Activated T-helper 1 cell treated with Interleukin-2 at 50 U/mL for 16 hours (primary cell): ENCODE measurements around the gene OGFRL1.
"Not testable (repeated sequence)": the region's sequence is repeated elsewhere in the genome, so short reads cannot be mapped to it uniquely, and the experiment has no call there.

Experiments
- DNase-seq: peaks from one replicate; pipeline ENCODE4 v3.0.0-alpha.2; 2020; ENCODE audit warnings: low read depth

Gene OGFRL1

GRCh38 chr6:71288228-71289038, at the start of gene OGFRL1:
OGFRL1 (plus strand) TSS chr6:71288811; CDS start chr6:71288937, 126 bp downstream.
- DNase-seq: peak; percentile 57

DNA sequence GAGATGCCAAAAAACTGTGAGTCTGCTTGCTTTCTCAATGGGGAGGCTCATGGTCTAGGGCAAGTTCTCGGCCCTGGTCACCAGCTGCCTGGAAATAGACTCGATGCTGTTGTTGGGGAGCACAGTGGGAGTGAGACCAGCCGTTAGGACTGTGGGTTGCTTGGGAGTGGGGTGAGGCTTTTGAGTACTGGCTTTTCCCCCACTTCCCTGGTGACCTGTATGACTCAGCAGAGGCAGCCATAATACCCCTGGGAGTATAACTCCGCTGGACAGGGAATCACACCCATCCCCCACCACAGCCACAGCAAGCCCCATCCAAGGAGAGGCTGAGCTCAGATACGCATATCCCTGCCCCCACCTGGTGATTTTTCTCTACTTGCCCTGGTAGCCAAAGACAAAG, 48.9 kb upstream of the OGFRL1 start:
- no peak for DNase-seq

- no peak for DNase-seq
Measured at GRCh38 chr6:71245265-71246049, 43.2 kb upstream of the OGFRL1 start.

- no peak for DNase-seq
Measured at GRCh38 chr6:71246596-71246995, 42.0 kb upstream of the OGFRL1 start.

- no peak for DNase-seq
Measured at GRCh38 chr6:71248306-71248765, 40.3 kb upstream of the OGFRL1 start.

- DNase-seq: no peak
Measured at GRCh38 chr6:71248878-71249544, 39.6 kb upstream of the OGFRL1 start.

DNA sequence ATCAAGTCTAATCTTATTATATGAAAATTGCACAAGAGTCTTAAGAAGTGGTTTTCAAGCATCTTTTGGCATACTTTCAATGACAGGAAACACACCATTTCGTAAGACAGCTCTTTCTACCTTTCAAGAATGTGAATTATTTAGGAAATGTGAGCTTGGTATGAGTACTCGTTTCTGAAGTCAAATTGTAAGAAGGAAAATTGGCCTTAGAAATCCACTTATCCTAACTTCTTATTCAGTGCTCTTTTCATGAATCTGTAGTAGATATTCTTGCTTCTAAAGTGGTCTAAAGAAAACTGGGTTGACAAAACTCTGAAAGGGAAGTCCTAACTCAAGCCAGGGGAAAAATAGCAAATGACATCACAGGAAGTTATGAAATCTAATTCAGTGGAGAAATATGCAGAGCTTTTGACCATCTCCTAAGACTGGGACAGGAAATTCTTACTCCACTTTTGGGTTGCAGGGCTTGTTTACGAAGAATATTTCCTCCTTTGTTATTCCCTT, 38.5 kb upstream of the OGFRL1 start:
- DNase-seq: no peak

- no peak for DNase-seq
Measured at GRCh38 chr6:71252410-71252809, 36.2 kb upstream of the OGFRL1 start.

- no peak for DNase-seq
Measured at GRCh38 chr6:71252960-71253359, 35.7 kb upstream of the OGFRL1 start.

GRCh38 chr6:71254323-71254722, 34.3 kb upstream of the OGFRL1 start:
- DNase-seq: no peak

DNA sequence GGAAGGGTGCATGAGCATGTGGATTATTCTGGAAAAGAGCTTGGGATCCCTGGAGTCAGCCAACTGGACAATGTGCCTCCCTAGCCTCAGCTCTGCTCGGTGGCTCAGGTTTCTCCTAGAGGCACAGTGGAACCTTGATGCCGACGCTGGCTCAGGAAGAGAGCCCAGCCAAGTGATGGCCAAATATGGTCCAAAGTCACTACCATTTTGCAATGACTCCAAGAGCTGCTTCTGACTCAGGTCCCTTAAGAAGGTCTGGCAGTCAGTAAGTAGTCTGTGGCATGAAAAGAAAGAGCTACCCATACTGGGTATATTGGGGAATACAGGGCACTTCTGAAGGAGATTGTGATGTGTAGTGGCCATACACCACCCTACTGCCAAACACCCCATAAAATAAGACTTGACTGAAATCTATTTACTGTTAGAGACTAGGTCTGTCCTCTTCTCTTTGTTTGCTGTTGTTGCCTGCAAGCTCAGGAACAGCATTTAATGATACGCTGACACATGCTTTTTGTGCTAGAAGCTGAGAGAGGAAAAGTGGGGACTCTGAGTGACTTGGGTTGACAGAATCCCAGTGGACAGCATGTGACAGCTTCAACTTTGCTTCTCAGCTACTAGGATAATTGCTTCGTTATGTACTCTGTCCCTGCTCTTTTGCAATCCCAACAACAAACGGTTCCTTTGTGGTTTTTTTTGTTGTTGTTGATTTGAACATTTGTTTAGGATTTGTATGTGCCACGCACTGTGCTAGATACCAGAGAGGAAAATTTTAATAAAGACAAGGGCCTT, 30.3 kb upstream of the OGFRL1 start:
- no peak for DNase-seq

DNA sequence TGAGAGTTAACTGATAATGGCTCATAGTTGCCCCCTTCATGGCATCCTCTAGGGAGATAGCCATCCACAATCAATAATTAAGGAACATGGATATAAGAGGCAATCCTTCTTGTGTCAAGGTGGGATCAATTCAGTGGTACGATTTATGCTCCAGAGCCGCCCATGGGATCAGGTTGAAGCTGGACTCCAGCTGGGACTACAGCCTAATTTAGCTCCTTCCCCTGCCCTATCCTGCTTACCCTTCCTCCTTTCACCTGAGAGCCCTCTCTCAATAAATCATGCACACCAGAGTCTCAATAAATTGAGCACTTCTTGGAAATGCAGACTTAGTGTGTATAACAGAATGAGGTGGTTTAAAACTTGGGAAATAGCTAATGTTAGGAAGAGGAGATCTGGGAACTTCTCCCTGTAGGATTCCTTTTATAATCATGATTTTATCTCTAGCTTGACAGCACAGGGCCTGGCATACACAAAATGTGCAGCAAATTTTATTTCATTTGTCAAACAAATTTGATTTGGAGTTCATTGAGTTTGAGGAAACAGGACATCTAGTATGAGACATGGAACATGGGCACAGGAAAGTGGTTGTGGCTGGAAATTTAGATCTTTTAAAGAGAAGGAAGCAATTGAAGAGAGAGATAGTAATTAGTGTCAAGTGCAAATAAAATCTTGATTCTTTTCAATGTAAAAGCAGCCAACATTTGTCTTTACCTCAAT, 28.6 kb upstream of the OGFRL1 start:
- DNase-seq: no peak

- no peak for DNase-seq
Measured at GRCh38 chr6:71262914-71263313, 25.7 kb upstream of the OGFRL1 start.

- not testable (repeated sequence) for DNase-seq
Measured at GRCh38 chr6:71266392-71266791, 22.2 kb upstream of the OGFRL1 start.

DNA sequence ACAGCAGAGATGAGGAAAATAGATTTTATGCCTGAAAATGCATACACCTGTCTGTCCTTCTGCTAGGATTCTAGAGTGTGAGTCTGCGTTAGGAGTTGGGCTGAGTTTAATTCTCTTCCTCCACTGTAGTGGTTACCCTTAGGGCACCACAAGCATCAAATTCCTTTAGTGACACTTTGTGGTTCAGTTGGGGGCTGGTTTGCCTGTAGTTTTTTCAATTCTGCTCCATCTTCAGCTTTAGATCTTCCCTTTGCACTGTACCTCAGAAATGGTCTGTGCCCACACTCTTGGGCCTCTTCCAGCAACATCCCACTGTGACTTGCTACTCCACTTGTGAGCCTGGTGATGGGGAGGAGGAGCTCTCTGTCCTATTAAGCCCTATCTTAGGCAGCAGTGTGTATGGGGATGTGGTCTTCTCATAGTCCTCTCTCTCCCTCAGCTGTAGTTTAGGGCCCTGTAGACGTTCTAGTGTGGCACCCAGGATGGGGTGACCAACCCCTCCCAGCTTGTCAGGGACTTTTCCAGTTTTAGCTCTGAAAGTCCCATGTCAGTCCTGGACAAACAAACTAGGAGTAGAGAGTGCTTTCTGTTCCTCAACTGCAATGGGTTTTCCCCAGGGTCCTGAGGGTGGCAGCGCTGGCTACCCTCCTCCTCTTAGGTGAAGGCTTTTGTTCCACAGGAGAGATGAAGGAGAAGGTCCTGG, 19.7 kb upstream of the OGFRL1 start:
- DNase-seq: no peak

DNA sequence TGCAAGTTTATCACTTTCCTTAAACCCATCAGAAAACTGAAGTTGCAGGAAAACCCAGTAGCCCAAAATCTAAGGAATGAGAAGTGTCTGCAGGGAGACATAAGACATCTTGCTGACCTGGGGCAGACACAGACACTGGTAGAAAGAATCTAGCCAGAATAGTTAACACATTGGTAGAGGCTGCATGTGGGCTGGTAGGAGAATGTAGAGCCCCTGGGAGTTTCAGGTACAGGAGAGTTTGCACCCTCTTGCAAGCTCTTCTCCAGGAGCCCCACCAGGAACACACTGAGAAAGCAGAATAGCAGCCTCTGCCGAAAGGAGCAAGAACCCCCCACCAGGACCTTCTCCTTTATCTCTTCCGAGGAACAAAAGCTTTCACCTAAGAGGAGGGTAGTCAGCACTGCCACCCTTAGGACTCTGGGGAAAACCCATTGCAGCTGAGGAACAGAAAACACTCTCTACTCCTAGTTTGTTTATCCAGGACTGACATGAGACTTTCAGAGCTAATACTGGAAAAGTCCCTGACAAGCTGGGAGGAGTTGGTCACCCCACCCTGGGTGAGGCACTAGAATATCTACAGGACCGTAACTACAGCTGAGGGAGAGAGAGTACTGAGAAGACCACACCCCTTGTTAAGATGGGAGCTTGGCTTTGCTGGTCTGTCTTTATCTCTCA, 10.5 kb upstream of the OGFRL1 start:
- no peak for DNase-seq

GRCh38 chr6:71279321-71279720, 9.3 kb upstream of the OGFRL1 start:
- DNase-seq: no peak

GRCh38 chr6:71279740-71280139, 8.9 kb upstream of the OGFRL1 start:
- DNase-seq: no peak

DNA sequence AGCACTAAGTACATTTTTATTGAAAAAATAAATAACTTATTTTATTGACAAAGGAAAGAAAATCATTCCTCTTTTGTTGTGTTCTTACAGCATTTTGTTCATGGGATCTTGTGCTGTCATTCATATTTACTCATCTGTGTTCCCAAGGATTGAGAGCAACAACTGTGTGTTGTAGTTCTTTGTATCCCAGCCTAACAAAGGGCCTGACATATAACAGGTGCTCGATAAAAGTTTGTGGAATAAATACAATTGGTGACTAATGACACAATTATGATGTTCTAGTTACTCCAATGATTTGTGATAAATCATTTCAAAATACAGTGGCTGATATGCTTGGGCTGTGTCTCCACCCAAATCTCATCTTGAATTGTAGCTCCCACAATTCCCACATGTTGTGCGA, 7.9 kb upstream of the OGFRL1 start:
- DNase-seq: no peak

DNA sequence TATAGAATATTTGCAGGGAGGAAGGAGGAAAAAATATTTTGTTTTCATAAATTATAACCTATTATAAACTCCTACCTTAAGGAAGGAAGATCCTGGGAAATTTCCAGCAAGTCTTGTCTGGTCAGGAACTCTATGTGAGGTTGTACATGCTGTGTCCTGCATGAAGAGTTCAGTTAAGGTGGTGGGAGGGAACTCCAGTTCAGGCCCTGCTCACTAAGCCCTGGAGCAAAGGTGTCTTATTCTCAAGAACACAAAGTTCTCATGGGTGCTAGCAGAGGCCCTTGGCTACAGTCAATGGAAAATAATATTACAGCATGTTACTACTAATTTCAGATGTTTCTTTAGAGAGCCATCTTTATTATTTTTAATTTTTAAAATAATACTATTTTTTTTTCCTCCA, 3.8 kb upstream of the OGFRL1 start:
- no peak for DNase-seq
